ENCODE data around the gene OR6J1. TPM values are rescaled to one million over a fixed set of nuclear protein-coding genes. Genes with fewer than 3 reads are reported as not detected.
A peak's percentile ranks its signal among the peaks of the same experiment; 100 is the strongest.
"Not testable (repeated sequence)": the region's sequence is repeated elsewhere in the genome, so short reads cannot be mapped to it uniquely, and the experiment has no call there.

The OR6J1 gene
- total RNA-seq, 2 donors from 2014 or later = not detected

DNA sequence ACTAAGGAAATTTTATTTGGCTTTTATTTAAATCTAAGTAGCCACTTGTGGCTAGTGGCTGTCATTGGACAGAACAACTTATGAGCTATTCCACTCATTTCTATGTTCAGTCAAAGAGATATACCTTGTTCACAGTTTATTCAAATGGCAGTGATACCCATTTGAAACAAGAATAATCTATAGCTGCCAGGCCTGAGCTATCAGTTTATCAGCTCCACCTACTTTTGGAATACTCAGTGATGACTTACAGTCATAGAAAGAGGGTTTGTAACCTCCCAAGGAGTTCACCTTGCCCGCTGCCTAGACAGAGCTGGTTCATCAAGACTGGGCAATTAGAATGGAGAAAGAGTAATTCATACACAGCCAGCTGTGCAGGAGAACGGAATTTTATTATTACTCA, 50.6 kb downstream of the OR6J1 start:
- Histone ChIP-seq H3K9me3 (no peaks in the 10 kb centered on the region), H3K27ac (no peak overlapping the region), H3K36me3 (no peaks in the 10 kb centered on the region), H3K4me3 (no peak overlapping the region), H3K4me1 (no peaks in the 10 kb centered on the region), H3K27me3 (no peaks in the 10 kb centered on the region), H3K9ac (ENCODE audit: low read depth in 2 of 2, low read length in 2 of 2) (no peak overlapping the region)
- no peak for DNase-seq
- TF ChIP-seq, protein P1, sequence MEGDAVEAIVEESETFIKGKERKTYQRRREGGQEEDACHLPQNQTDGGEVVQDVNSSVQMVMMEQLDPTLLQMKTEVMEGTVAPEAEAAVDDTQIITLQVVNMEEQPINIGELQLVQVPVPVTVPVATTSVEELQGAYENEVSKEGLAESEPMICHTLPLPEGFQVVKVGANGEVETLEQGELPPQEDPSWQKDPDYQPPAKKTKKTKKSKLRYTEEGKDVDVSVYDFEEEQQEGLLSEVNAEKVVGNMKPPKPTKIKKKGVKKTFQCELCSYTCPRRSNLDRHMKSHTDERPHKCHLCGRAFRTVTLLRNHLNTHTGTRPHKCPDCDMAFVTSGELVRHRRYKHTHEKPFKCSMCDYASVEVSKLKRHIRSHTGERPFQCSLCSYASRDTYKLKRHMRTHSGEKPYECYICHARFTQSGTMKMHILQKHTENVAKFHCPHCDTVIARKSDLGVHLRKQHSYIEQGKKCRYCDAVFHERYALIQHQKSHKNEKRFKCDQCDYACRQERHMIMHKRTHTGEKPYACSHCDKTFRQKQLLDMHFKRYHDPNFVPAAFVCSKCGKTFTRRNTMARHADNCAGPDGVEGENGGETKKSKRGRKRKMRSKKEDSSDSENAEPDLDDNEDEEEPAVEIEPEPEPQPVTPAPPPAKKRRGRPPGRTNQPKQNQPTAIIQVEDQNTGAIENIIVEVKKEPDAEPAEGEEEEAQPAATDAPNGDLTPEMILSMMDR (IDR thresholded peaks at IDR 0.05) = no peak
- intact Hi-C loops (cut with DNase I) = no loop called here

DNA sequence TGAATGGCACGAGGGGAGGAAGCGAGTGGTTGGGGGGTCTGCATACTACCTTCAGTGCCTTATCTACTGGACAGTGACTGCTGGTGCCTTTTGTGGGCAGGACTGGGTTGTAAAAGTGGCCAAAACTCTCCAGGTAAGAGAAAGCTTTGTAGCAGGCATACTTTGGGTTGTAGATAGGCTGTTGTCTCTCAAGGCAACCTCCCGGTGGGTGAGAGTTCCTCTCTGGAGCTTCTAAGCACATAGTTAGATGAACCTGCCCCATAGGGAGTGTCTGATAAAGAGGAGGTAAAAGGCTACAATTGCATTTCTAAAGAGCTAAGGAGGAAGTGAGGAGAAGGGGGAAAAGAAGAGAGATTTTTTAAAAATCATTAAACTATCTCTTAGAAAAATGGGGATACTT, 51.0 kb downstream of the OR6J1 start:
- intact Hi-C loops (cut with DNase I) = no loop called here
- H3K9me3 ChIP-seq = no peaks in the 10 kb centered on the region
- H3K36me3 ChIP-seq = no peaks in the 10 kb centered on the region
- TF ChIP-seq, protein P1 (IDR thresholded peaks at IDR 0.05) = no peak
- no peak overlapping the region for H3K27ac ChIP-seq
- H3K27me3 ChIP-seq = no peaks in the 10 kb centered on the region
- no peaks in the 10 kb centered on the region for H3K4me1 ChIP-seq
- H3K4me3 ChIP-seq = no peak overlapping the region
- DNase-seq = no peak
- no peak overlapping the region for H3K9ac ChIP-seq (ENCODE audit: low read depth in 2 of 2, low read length in 2 of 2)

DNA sequence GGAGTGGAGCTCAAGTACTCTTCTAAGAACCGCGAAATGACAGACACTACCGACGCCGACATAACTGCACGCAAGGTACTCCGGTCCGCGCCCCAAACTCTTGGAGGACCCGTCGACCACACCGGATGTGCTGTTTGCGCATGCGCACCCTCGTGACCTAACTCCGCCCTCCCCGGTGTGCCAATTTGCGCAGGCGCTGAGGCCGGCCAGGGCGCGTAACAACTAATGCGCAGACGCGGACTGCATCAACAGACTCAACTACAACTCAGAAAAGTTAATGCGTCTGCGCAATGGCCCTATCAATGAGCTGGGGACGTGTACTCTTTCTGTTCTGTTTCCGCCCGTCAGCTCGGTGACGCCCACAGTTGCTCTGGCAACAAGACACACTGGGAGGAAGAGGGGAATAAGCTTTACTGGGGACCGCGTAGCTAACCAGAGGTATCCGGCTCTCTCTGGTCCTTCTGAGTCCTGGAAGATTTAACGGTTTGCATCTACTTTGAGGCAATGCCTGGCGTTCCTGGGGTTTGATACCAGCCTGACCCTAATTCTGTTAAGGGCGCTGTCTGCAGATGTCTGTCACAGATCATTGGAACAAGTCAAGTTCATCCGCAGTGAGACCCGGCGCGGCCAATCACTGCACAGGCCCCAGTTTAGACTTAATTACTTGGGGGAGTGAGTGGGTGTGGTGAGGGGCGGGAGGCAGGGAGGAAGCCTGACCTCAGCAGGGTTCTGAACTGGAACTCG, 54.9 kb downstream of the OR6J1 start, which contains the start of gene DAD1:
DAD1 (minus strand) TSS at position 129 of the 744 bp plus-strand sequence; CDS start at position 62, 67 bp downstream.
- Histone ChIP-seq H3K4me1 (no peaks in the 10 kb centered on the region), H3K27me3 (no peaks in the 10 kb centered on the region)

DNA sequence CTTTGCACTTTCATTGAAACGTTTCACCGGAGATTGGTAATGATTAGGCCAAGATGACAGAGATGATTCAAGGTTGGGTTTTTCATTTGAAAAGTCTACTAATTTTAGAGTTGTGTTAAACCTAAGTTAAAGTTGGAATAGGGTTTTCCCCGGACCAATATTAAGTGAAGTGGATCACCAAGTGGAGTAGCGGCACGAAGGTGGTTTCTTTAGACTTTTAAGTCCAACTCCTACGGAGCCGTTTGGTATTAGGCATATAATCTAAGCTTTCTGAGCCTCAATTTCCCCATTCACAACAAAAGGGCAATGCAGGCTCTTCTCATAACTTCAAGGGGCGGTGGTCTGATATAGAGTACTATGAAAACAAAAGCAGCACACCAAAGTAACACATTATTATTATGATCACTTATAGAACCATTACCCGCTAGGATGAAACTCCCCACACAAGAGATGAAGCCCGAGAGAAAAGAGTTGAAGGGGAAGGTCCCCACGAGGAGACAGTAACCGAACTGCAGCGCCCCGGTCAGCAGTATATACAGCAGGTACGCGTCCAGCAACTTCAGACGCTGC, 55.5 kb downstream of the OR6J1 start:
- no peaks in the 10 kb centered on the region for H3K27me3 ChIP-seq
- H3K27ac ChIP-seq = peak overlapping the region; percentile 76
- H3K36me3 ChIP-seq = no peaks in the 10 kb centered on the region
- no peaks in the 10 kb centered on the region for H3K4me1 ChIP-seq
- intact Hi-C loops (cut with DNase I) = no loop called here
- H3K4me3 ChIP-seq = peak overlapping the region; percentile 59
- TF ChIP-seq, protein P1 (IDR thresholded peaks at IDR 0.05) = no peak
- peak overlapping the region; percentile 78 to 96 for H3K9ac ChIP-seq (ENCODE audit: low read depth in 2 of 2, low read length in 2 of 2)
- no peaks in the 10 kb centered on the region for H3K9me3 ChIP-seq
- DNase-seq = no peak

More for the DNA sequence above, 54.9 kb downstream of the OR6J1 start, which contains the start of gene DAD1:
- peak; percentile 99 for DNase-seq
- H3K9ac ChIP-seq (ENCODE audit: low read depth in 2 of 2, low read length in 2 of 2) = peak within 1 kb of the TSS; percentile 78 to 96
- H3K9me3 ChIP-seq = no peaks in the 10 kb centered on the region
- H3K36me3 ChIP-seq = no peaks in the 10 kb centered on the region
- H3K27ac ChIP-seq = peak within 1 kb of the TSS; percentile 76
- peak within 1 kb of the TSS; percentile 59 for H3K4me3 ChIP-seq
- TF ChIP-seq, protein P1 (IDR thresholded peaks at IDR 0.05) = no peak
- intact Hi-C loops (cut with DNase I) = no loop called here

DNA sequence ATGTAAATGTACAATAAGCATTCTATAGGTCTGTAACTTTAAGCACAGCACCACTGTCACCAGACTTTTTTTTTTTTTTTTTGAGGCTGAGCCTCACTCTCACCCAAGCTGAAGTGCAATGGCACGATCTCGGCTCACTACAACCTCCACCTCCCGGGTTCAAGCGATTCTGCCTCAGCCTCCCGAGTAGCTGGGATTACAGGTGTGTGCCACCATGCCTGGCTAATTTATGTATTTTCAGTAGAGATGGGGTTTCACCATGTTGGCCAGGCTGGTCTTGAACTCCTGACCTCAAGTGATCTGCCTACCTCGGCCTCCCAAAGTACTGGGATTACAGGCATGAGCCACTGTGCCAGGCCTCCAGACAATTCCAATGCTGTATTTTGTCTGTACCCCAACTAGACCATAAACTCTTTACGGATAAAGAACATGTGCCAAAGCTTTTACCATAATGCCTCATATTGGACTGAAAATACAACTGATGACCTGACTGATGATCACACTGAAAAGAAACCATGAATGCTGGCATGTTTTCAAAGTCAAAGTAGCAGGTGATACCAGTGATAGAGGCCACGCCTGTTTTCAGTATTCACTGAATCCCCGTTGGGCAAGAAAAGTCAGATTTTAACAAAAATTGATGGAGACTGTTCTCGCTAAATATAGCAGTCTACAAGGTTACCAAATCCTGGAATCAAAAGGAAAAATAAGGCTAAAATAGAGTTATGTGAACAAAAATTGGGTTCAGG, 56.3 kb downstream of the OR6J1 start:
- Histone ChIP-seq H3K4me3 (peak overlapping the region; percentile 59), H3K27ac (peak overlapping the region; percentile 76), H3K9ac (ENCODE audit: low read depth in 2 of 2, low read length in 2 of 2) (peak overlapping the region in 1 of 2 donors; percentile 96)
- intact Hi-C loops (cut with DNase I); H3K36me3 ChIP-seq; H3K9me3 ChIP-seq; H3K27me3 ChIP-seq; H3K4me1 ChIP-seq; DNase-seq: not testable (repeated sequence)
